ENCODE results near the gene CSNK1E. TPM values are rescaled to one million over a fixed set of nuclear protein-coding genes. Genes with fewer than 3 reads are reported as not detected.
A peak's percentile ranks its signal among the peaks of the same experiment; 100 is the strongest.

Gene CSNK1E
- total and polyA plus RNA-seq, 10 of the 15 experiments (the other 5 are each of a cell fraction or from before 2014, with no cell fraction given), result 5.9 to 107 (median 64.9) TPM

DNA sequence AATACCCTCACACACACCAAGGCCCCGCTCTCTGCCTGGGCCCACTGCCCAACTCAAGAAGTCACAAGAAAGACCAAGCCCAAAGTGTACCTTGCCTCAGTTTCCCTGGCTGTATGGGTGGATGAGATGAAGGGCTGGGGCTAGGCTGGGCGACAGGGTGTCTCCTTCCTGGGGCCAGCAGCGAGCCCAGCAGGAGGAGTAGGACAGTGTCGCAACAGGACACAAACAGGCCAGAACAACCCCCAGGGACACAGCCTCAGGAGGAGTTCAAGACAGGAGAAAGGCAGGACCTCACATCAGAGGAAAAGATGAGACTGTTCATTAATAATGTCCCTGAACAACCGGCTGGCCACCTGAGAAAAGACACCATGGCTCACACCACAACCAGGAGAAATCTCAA lies 13.3 kb downstream of the CSNK1E start:
- peaks cover 41% of the 10 kb centered on the region for H3K4me1 ChIP-seq (ENCODE audit: control insufficient read depth, insufficient read depth, low read length)
- H3K79me2 ChIP-seq (ENCODE audit: control insufficient read depth, insufficient read depth, low read length), result peaks cover 40% of the 10 kb centered on the region
- in situ Hi-C loops (cut with MboI), result no loop called here
- WGBS (ENCODE audit: insufficient coverage, insufficient replicate concordance, low lambda C conversion rate, missing lambda C conversion rate), result 93% methylated on average over 5 of the region's 5 CpGs
- no peaks in the 10 kb centered on the region for H3K9me3 ChIP-seq (replicated peaks; ENCODE audit: control insufficient read depth, insufficient read depth, low read length)
- POLR2A ChIA-PET, result no interaction called here
- 0 out of 2 replicates have a peak overlapping the region, but pooled peaks have one; percentile 68 for H3K4me2 ChIP-seq (ENCODE audit: control insufficient read depth, insufficient read depth)
- CTCF ChIA-PET, result no interaction called here
- intact Hi-C loops (cut with micrococcal nuclease; ENCODE audit: unreplicated experiment), result no loop called here
- FAIRE-seq, result no peak
- H3K36me3 ChIP-seq (ENCODE audit: control insufficient read depth in 2 of 2, insufficient read depth in 2 of 2, low read length in 1 of 2), result peaks cover 27 to 34% of the 10 kb centered on the region in 2 experiments; a peak in 3 of 4 replicates
- RAD21 ChIA-PET (ENCODE audit: unreplicated experiment), result no interaction called here
- H3K27ac ChIP-seq (ENCODE audit: control insufficient read depth, insufficient read depth), result peak overlapping the region; percentile 54
- H2AFZ ChIP-seq (ENCODE audit: control insufficient read depth, low read depth, low read length), result no peak overlapping the region
- BruUV-seq (replicated peaks), result no TSS peak
- no peaks in the 10 kb centered on the region for H4K20me1 ChIP-seq (ENCODE audit: control insufficient read depth, insufficient read depth)
- no peaks in the 10 kb centered on the region for H3K27me3 ChIP-seq (replicated peaks in 1 of 2; ENCODE audit: control insufficient read depth in 2 of 2, insufficient read depth in 2 of 2, low read length in 1 of 2)
- SMC1A ChIA-PET (ENCODE audit: uncharacterized antibody, unreplicated experiment), result no interaction called here
- H3K9ac ChIP-seq (ENCODE audit: control insufficient read depth, insufficient read depth, low read length), result no peak overlapping the region
- ATAC-seq, result no peak
- no peak overlapping the region for H3K4me3 ChIP-seq
- no peak for DNase-seq (ENCODE audit: low read depth, low spot score)
- TF ChIP-seq, protein P1, sequence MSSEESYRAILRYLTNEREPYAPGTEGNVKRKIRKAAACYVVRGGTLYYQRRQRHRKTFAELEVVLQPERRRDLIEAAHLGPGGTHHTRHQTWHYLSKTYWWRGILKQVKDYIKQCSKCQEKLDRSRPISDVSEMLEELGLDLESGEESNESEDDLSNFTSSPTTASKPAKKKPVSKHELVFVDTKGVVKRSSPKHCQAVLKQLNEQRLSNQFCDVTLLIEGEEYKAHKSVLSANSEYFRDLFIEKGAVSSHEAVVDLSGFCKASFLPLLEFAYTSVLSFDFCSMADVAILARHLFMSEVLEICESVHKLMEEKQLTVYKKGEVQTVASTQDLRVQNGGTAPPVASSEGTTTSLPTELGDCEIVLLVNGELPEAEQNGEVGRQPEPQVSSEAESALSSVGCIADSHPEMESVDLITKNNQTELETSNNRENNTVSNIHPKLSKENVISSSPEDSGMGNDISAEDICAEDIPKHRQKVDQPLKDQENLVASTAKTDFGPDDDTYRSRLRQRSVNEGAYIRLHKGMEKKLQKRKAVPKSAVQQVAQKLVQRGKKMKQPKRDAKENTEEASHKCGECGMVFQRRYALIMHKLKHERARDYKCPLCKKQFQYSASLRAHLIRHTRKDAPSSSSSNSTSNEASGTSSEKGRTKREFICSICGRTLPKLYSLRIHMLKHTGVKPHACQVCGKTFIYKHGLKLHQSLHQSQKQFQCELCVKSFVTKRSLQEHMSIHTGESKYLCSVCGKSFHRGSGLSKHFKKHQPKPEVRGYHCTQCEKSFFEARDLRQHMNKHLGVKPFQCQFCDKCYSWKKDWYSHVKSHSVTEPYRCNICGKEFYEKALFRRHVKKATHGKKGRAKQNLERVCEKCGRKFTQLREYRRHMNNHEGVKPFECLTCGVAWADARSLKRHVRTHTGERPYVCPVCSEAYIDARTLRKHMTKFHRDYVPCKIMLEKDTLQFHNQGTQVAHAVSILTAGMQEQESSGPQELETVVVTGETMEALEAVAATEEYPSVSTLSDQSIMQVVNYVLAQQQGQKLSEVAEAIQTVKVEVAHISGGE (CRISPR knock-in tag; IDR thresholded peaks at IDR 0.05), result no peak
- TF ChIP-seq, protein P2, sequence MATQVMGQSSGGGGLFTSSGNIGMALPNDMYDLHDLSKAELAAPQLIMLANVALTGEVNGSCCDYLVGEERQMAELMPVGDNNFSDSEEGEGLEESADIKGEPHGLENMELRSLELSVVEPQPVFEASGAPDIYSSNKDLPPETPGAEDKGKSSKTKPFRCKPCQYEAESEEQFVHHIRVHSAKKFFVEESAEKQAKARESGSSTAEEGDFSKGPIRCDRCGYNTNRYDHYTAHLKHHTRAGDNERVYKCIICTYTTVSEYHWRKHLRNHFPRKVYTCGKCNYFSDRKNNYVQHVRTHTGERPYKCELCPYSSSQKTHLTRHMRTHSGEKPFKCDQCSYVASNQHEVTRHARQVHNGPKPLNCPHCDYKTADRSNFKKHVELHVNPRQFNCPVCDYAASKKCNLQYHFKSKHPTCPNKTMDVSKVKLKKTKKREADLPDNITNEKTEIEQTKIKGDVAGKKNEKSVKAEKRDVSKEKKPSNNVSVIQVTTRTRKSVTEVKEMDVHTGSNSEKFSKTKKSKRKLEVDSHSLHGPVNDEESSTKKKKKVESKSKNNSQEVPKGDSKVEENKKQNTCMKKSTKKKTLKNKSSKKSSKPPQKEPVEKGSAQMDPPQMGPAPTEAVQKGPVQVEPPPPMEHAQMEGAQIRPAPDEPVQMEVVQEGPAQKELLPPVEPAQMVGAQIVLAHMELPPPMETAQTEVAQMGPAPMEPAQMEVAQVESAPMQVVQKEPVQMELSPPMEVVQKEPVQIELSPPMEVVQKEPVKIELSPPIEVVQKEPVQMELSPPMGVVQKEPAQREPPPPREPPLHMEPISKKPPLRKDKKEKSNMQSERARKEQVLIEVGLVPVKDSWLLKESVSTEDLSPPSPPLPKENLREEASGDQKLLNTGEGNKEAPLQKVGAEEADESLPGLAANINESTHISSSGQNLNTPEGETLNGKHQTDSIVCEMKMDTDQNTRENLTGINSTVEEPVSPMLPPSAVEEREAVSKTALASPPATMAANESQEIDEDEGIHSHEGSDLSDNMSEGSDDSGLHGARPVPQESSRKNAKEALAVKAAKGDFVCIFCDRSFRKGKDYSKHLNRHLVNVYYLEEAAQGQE (IDR thresholded peaks at IDR 0.05; ENCODE audit: low read depth, low read length), result no peak
- TF ChIP-seq, protein P3, sequence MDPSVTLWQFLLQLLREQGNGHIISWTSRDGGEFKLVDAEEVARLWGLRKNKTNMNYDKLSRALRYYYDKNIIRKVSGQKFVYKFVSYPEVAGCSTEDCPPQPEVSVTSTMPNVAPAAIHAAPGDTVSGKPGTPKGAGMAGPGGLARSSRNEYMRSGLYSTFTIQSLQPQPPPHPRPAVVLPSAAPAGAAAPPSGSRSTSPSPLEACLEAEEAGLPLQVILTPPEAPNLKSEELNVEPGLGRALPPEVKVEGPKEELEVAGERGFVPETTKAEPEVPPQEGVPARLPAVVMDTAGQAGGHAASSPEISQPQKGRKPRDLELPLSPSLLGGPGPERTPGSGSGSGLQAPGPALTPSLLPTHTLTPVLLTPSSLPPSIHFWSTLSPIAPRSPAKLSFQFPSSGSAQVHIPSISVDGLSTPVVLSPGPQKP (IDR thresholded peaks at IDR 0.05; ENCODE audit: low read depth, low read length), result no peak
- TF ChIP-seq BCL11A (IDR thresholded peaks at IDR 0.05; ENCODE audit: low read depth, low read length) (no peak), EGR1 (IDR thresholded peaks at IDR 0.05; ENCODE audit: borderline replicate concordance in 1 of 2, low read depth in 2 of 2, low read length in 2 of 2) (no peak), CHD2 (IDR thresholded peaks at IDR 0.05; ENCODE audit: borderline replicate concordance, low read depth, low read length) (no peak), SPI1 (IDR thresholded peaks at IDR 0.05; ENCODE audit: borderline replicate concordance, insufficient read depth, low read depth, low read length) (no peak), YY1 (IDR thresholded peaks at IDR 0.05; ENCODE audit: low read depth, low read length) (no peak), LARP7 (IDR thresholded peaks at IDR 0.05) (no peak), ESRRA (IDR thresholded peaks at IDR 0.05; ENCODE audit: low read length) (no peak), CEBPB (IDR thresholded peaks at IDR 0.05; ENCODE audit: borderline replicate concordance in 1 of 2, low read depth in 2 of 2, low read length in 2 of 2) (no peak), HDAC2 (IDR thresholded peaks at IDR 0.05) (no peak), JUND (IDR thresholded peaks at IDR 0.05; ENCODE audit: low read depth, low read length) (no peak)
- TF ChIP-seq, protein P4, sequence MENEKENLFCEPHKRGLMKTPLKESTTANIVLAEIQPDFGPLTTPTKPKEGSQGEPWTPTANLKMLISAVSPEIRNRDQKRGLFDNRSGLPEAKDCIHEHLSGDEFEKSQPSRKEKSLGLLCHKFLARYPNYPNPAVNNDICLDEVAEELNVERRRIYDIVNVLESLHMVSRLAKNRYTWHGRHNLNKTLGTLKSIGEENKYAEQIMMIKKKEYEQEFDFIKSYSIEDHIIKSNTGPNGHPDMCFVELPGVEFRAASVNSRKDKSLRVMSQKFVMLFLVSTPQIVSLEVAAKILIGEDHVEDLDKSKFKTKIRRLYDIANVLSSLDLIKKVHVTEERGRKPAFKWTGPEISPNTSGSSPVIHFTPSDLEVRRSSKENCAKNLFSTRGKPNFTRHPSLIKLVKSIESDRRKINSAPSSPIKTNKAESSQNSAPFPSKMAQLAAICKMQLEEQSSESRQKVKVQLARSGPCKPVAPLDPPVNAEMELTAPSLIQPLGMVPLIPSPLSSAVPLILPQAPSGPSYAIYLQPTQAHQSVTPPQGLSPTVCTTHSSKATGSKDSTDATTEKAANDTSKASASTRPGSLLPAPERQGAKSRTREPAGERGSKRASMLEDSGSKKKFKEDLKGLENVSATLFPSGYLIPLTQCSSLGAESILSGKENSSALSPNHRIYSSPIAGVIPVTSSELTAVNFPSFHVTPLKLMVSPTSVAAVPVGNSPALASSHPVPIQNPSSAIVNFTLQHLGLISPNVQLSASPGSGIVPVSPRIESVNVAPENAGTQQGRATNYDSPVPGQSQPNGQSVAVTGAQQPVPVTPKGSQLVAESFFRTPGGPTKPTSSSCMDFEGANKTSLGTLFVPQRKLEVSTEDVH (IDR thresholded peaks at IDR 0.05; ENCODE audit: low read depth, partially characterized antibody), result no peak
